Transverse colon (tissue), 4 donors: ENCODE measurements around the gene RB1.

Source experiments
- EP300 ChIP-seq: sonication (generic); formaldehyde crosslinking; IDR thresholded peaks from one replicate; pipeline ENCODE4 v1.6.1; 2017; ENCODE audit warnings: antibody characterized with exemption, low read depth
- POLR2AphosphoS5 ChIP-seq, 3 donors: sonication (generic); formaldehyde crosslinking; IDR thresholded peaks; one replicate each; pipeline ENCODE4 v1.6.1; 2016; ENCODE audit warnings: antibody characterized with exemption in 3 of 3
- TF ChIP-seq, protein P1 (sequence below), 5 experiments: fragments of 200-600 bp in 3 of 5; fragments of 450-650 bp in 2 of 5; sonication (generic) in 3 of 5; IDR thresholded peaks; 1 replicate in 2 of 5; 2 replicates in 3 of 5; pipeline ENCODE4 v1.5.1; 2016 to 2017; ENCODE audit warnings: antibody characterized with exemption in 5 of 5, inconsistent platforms in 3 of 5, mild to moderate bottlenecking in 2 of 5, moderate library complexity in 1 of 5

- TF ChIP-seq EP300, result no peak
- no peak for TF ChIP-seq POLR2AphosphoS5 (IDR thresholded peaks at IDR 0.05)
- TF ChIP-seq, protein P1, sequence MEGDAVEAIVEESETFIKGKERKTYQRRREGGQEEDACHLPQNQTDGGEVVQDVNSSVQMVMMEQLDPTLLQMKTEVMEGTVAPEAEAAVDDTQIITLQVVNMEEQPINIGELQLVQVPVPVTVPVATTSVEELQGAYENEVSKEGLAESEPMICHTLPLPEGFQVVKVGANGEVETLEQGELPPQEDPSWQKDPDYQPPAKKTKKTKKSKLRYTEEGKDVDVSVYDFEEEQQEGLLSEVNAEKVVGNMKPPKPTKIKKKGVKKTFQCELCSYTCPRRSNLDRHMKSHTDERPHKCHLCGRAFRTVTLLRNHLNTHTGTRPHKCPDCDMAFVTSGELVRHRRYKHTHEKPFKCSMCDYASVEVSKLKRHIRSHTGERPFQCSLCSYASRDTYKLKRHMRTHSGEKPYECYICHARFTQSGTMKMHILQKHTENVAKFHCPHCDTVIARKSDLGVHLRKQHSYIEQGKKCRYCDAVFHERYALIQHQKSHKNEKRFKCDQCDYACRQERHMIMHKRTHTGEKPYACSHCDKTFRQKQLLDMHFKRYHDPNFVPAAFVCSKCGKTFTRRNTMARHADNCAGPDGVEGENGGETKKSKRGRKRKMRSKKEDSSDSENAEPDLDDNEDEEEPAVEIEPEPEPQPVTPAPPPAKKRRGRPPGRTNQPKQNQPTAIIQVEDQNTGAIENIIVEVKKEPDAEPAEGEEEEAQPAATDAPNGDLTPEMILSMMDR (IDR thresholded peaks at IDR 0.05), result no peak
Observed at GRCh38 chr13:48319531-48320398, 16.2 kb downstream of the RB1 start.
